GM18499 (cell line): ENCODE results near the gene DCANP1.

Experiments
- ATAC-seq: cut with Tn5 transposase; IDR thresholded peaks from one replicate; pipeline ENCODE4 v1.9.1; 2021; ENCODE audit warnings: moderate number of reproducible peaks; ENCODE audit not compliant: insufficient read depth, unreplicated experiment

DCANP1 gene

DNA sequence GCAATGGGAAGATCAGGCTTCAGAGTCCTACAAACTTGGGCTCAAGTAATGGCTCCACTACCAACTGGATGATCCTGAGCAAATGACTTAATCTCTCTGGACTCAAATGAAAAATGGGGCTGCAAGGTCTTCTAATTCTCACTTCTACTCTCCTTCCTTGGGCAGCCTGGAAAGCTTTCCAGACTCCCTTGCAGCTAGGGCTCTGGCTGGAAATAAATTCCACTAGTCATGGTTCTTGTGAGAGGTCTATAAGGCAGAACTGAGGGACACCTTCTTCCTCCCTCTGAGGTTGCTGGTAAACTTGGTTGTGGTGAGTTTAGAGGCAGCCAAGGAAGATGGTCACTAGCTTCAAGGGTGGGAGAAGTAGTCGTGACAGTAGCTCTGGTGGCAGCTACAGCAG is 18.6 kb downstream of the DCANP1 start:
- ATAC-seq, result no peak

DNA sequence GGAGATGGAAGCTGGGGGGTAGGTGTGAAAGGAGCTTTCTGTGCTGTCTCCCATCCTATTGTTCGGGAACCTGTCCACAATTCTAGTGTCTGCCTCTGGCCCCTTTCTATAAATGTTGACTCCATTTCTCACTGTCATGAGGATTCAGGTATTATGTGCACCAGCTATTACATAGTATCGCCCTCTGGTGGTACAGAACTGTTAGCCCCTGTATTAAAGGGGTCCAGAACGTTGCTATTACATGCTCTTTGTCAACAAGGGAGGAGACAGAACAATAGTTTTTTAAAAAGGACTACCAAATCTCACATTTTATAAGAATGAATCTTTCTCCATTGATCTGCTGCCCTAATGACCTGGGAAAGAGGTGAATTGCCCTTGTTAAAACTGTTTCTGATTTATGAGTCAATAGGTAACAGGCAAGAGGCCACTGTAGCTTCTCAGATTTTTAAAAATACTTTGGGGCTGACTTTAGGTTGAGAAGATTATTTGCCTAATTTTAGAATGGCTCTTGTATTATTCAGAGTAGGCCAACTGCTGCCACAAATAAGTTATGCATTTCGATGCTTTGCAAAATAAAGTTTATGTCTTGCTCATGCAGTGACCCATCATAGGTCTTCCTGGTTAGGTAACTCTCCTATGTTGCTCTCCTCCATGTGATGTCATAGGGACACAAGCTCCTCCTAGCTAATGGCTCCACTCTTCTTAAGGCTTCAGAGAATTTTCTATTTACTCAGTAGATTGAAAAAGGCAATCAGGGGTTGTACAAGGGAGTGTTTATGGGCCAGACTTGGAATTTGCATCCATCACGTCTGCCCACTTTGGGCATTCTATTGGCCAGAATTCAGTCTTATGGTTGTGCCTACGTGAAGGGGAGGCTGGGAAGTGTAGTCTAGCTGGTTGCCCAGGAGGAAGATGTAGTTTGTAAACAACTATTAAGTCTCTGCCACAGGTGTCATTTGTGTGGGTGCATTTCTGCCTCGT is 20.8 kb downstream of the DCANP1 start:
- ATAC-seq, result no peak

DNA sequence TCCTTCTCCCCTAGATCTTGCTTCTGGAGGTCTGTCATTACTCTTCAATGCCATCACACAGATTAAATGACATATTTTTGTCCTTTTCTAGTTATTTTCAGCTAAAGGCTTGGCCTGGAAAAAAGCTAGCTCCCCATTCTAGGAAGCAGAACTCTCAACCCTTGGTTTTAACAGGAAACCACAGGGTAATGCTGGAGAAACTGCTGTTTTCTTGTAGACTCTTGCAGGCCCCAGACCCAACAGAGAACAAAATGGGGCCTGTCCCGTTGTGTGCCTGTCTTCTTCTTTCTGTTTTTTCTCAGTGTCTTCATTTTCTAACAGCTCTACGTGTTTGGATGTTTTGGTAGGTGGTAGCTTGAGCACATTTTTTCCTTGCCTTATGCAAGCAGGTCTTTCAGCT is 21.5 kb downstream of the DCANP1 start:
- ATAC-seq, result no peak

DNA sequence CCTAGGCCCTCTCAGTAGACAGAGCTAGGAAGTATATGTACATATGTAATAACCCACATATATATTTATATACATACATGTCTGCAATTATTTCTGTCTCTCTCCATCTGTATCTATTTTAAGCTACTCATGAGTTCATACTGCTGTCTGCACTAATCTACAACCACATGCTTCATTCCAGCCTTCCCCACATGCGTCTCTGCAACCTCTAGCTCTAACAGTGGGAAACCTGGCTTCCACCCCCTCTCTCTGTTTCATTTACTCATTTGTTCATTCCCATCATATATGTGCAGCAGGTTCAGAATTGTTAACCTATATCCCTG is 23.3 kb downstream of the DCANP1 start:
- no peak for ATAC-seq

DNA sequence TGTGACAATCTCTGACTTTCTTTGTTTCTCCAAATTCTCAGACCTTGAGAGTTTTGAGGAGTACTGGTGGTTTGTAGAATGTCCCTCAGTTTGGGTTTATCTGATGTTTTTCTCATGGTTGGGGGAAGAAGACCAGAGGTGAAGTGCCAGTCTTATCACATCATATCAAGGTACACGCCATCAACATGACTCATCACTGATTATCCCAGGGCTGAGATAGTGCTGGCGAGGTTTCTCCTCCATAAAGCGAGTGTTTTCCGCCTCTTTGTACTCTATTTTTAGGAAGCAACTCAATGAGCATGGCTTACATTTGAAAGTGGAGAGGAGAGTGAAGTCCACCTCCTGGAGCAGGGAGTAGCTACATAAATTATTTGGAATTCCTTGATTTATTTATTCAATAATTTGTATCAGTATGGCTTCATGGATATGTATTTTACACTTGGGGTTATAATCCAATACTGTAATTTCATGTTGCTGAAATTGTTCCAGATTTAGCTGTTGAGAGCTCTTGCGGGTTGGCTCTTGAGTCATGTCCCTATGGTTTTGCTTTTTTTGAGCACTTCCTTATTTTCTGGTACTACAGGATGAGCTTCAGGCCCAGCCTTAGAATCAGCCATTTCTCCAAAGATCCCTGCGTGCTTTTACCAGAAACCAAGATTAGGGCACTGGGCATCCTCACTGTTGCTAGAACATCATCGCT is 23.9 kb downstream of the DCANP1 start:
- ATAC-seq, result no peak

DNA sequence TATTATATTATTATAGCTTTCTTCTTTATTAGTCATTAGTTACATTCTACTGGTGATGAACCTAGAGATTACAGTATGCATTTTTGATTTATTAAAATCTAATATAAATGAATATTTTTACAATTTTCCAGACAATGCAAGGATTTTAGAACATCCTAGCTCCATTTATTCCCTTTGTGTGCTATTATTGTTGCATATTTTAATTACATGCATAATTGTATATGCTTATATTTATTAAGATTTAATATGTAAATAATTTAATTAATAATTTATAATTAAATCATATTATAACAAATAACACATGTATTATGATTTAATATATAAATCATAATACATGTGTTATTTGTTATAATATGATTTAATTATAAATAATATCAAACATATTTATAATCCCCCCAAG is 24.7 kb downstream of the DCANP1 start:
- no peak for ATAC-seq

DNA sequence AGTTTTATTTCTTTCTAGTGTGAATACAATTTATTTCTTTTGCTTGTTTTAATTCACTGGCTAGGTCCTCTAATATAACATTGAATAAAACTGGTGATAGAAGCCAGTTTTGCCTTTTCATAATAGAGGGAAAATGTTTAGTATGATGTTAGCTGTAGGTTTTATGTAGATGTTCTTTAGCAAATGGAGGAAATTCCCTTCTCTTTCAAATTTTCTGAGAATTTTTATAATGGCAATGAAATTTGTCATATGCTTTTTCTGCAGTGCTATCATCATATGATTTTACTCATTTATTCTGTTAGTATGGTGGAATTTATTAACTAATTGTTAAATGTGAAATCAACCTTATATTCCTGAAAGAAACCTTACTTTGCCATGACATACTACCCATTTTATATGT is 30.1 kb downstream of the DCANP1 start:
- ATAC-seq, result no peak

DNA sequence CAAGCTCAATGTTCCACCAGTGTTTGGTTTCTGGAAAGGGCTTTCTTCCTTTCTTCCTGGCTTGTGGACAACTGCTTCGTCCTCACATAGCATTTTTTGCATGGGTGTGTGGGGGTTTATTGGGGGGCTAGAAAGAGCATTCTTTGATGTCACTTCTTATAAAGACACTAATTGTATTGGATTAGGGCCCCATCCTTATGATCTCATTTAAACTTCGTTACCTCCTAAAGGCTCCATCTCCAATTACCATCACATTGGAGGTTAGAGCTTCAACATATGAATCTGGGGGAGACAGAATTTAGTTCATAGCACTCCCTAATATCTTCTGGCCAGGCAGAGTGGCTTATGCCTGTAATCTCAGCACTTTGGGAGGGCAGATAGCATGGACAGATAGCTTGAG is 42.1 kb downstream of the DCANP1 start:
- ATAC-seq, result no peak

DNA sequence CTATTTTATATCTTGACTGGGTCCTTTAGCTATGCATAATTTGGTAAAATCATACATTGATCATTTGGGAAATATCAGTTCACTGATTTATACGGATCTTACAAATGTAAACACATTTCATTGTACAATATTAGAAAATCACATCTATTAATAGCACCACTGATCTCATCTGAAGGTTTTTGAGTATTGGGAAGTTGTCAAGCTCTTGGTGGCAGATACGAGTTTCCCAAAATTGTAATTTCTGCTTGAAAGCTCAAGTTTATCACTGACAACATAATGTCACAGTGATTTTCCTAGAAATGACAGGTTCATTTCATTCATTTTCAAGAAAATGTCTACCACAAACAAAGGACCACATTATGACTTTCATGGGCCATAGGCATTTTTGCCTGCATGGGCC is 45.1 kb downstream of the DCANP1 start:
- no peak for ATAC-seq

DNA sequence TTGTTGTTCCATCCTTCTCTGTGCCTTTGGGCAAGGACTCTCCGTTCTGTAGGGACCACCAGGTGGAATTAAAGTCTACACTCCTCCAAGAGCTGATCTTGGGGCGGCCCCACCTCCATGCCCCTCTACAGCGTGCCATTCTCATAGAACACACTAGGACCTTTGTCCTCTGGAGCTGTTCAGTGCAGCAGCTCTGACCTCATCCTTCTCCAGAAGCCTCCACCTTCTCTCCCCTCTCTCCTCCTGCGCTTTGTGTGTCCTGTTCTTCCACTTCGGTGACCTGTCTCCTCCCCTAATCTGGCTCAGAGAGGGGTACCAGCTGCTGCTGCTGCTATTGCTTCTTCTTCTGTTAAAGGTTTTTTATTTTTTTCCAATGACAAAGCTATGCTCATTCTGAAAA is 46.3 kb downstream of the DCANP1 start:
- ATAC-seq, result no peak

DNA sequence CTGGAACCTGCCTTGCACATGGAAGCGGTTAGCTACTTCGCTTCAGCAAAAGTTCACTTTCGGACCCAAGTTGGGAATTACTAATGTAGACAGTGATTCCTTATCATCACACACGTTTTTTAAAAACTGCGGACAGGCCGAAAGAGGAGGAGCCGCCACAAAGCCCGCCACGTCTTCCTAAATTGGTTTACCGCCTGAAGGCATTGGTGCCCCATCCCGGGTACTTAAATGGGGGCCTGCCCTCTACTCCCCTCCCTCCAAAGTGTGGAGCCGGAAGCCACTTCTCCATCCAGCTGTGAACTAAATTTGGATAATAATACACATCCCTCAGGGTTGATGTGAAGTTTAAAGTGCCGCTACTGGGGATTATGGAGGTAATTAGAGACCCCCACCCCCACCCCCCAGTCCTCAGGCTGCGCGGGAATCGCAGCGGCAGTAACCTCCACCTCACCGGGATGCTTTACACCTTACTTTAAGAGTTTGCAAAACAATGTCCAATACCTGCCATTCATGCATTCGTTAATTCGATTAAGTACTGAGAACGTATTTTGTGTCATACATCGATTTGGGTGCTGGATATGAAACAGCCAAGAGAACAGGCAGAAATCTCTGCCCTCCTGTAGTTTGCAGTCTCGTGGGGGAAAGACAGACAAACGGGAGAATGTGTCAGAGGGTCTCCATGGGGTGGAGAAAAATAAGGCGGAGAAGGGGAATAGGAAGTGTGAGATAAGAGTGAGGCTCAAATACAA is 47.2 kb downstream of the DCANP1 start:
- ATAC-seq, result no peak

DNA sequence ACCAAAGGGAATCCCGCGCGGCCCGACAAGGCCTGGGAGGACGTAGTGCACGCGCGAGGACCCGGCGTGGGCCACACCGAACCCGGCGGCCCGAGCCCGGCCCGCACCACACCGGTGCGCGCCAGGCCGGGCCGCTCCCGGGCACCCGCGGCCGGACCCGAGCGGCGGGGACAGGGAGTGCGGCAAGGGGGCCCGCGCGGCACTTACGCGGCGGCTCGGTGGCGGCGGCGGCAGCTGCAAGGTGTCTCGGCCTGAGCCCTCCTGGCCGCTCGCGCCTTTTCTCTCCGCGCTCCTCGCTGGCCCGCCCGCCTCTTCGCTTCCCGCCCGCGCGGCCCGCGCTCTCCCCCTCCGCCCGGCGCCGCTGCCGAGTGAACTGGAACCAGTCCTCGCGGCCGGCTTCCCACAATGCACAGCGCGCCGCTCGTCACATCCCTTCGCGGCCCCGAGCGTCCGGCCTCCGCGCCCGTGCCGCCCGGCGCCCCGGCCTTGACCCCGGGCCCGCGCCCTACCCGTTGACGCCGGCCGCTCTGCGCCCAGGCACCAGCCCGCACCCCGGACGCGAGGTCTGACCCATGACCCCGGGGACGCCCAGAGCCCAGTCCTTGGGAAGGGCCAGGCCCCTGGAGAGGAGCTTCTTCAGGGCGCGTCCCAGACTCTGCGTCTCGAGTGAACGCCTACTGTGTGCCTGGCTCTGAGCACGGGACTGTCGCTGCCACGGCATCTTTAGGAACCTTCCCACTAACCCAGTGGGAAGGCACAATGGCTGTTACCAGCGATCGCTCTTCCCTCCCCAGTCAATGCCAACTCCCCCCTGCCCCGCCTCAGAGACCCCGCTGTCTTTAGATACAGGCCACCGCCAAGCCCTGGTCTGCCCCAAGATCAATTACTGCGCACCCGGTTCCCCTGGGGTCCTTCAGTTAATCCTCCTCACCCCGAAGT is 48.0 kb downstream of the DCANP1 start, which contains the start of gene MACROH2A1:
Gene MACROH2A1 (minus strand): TSS at position 377 of the 939 bp plus-strand sequence. CDS start 10,138 bp downstream, outside the sequence.
- peak; percentile 66 for ATAC-seq

DNA sequence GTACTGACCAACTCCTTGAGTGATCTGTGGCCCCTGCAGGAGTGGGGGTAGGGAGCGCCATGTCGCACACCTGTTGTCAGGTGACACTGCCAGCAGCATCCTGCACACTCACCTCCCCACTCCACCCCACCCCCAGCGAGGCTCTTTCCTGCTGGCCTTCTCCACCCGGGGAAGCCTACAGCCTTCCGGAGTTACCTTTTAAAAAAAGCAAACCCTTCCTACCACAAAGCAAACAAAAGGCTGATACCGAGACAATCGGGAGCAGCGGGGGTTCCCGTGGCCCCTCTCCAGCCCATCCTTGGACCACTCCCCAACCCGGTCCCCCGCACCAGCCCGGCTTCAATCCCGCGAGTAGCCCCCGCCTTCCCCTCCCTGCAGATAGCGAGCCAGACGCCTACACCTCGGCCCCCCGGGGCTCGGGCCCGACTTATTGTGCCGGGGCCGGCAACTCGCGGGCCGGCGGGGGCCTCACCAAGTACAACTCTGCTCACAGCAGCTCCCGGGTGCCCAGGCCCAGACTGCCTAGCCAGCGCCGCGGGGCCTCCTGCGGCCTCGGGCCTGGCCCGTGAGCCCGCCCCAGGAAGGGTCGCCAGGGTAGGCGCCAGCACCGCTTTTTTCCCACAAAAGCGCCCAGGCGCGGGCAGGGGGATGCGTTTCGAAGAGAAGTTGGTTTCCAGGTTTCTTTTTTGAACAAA is 48.8 kb downstream of the DCANP1 start:
- ATAC-seq, result no peak

DNA sequence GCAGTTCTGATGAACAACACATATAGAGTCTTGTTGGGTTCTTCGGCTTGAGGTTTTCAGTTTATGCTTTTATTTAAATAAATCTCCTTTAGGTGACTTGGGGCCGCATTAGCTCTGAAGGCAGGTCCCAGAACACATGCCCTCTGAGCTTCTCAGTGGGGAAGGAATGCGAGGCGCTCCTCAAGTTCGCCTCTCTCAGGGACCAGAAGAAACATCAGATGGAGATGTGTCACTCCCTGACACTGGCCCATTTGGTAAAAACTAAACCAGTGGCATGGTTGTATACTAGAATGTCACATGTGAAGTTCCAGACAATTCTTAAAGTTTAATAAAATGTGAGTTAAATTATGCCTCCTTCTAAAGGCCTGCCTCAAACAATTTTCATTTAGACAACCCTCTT is 50.1 kb downstream of the DCANP1 start:
- no peak for ATAC-seq

DNA sequence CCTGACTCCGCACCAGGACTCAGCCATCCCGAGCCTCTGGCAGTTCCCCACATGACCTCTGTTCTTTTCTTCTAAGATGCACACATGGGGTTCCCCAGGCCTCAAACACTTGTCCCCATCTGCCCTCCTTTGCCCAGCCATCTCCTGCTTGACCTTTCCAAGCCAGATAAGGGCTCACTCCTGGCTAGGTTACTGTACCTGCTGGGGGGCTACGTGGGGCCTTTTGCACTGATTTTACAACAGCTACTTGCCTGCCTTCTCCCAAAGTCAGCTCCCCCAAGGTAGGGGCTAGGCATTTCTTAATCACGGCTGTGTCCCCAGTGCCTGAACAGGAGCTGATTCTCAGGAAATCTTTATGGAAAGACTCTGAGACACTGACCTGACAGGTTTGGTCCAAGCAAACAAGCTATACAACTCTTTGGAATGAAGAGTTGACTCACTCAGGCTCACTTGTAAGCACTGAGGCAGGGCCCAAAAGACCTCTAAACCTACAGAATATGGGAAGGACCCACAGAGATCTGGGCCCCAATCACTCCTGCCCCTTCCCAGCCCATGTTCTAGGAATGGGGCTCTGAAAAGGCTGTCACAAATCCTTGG is 50.6 kb downstream of the DCANP1 start:
- ATAC-seq, result no peak

DNA sequence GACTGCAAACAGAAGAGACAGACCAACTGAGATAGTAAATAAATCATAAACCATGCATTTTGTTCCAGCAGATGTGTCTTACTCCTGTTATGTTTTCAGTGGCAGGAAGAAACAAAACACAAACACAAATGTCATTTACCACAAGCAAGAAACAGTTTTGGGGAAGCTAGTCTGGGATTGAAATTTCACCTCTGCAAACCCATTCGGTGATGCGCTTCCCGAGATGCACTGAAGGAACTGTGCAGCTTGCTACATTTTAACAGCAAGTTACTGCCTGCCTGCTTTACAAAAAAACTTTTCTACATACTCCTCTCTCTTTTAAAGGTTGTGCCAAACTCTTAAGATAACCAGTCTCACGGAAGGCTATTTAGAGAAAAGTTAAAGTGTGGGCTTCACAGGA is 51.3 kb downstream of the DCANP1 start:
- no peak for ATAC-seq

DNA sequence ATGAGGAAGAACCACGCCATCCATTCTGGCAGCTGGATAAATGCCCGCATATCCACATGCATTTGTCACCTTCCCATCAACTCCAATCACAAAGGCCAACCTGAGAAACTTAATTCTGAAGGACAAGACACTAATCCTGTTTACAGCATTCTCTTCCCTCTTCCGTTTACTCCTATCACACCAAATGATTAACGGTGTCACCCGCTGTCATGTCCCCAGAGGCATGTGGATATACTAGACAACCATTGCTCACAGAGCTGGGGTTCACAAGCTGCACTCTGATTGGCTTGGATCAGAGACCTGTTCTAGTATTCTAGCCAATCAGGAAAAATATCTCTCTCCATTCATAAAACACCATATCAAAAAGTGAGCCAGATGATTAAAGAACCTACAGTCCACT is 51.7 kb downstream of the DCANP1 start:
- no peak for ATAC-seq
